ENCODE measurements around the gene ERF. TPM values are rescaled to one million over a fixed set of nuclear protein-coding genes. Genes with fewer than 3 reads are reported as not detected.

ERF gene
- total RNA-seq (ENCODE audit: low replicate concordance): 18.2 and 30.4 TPM in 2 replicates

DNA sequence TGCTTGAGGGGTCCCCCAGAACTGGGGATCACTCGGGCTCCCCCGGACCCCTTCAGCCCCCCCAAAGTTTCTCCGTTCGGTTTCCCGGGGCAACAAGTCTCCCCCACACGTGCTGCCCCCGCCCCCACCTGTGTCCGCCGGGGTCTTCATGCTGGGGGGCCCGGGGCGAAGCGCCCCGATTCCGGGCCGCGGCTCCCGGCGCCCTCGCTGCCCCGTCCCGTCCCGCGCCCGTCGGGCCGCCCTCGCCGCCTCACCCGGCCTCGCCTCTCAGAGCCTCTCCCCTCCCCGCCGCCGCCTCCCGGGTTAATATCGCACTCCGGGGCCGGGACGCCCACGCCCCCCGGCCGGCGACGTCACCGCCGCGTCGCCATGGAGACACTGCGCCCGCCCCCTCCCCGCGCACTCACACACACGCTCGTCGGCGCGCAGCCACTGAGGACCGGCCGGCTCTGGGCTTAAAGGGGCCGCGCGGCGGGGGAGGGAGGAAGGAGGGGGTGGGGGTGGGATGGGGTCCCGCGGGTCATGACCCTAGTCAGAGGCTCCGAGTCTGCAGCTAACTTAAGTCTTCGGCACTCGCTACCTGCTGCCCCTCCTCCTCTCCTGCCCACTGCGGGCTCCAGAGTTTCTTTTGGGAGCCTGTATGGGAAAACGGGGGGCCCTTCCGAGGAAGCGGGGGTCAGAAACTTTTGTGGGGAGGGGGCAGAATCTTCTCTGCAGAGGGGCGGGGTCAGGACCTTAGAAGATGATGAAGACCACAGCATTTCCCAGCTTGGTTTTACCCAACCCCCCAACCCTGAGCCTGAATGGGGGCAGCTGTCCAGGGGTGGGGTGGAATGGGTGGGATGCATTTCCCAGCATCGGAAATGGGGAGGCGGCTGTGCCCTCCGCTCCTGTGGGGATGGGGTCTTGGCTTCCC is at the start of gene ERF:
Gene ERF, minus strand, starts transcription at position 279 of the 916 bp plus-strand sequence. Its CDS starts 129 bp downstream, at position 150.
- peak; percentile 82 for DNase-seq (ENCODE audit: low read depth)
- peak within 1 kb of the TSS; percentile 96 for H3K4me3 ChIP-seq (ENCODE audit: low read depth, low read length)
- TF ChIP-seq, protein P1, sequence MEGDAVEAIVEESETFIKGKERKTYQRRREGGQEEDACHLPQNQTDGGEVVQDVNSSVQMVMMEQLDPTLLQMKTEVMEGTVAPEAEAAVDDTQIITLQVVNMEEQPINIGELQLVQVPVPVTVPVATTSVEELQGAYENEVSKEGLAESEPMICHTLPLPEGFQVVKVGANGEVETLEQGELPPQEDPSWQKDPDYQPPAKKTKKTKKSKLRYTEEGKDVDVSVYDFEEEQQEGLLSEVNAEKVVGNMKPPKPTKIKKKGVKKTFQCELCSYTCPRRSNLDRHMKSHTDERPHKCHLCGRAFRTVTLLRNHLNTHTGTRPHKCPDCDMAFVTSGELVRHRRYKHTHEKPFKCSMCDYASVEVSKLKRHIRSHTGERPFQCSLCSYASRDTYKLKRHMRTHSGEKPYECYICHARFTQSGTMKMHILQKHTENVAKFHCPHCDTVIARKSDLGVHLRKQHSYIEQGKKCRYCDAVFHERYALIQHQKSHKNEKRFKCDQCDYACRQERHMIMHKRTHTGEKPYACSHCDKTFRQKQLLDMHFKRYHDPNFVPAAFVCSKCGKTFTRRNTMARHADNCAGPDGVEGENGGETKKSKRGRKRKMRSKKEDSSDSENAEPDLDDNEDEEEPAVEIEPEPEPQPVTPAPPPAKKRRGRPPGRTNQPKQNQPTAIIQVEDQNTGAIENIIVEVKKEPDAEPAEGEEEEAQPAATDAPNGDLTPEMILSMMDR (IDR thresholded peaks at IDR 0.05; ENCODE audit: insufficient read depth, low read length): no peak

DNA sequence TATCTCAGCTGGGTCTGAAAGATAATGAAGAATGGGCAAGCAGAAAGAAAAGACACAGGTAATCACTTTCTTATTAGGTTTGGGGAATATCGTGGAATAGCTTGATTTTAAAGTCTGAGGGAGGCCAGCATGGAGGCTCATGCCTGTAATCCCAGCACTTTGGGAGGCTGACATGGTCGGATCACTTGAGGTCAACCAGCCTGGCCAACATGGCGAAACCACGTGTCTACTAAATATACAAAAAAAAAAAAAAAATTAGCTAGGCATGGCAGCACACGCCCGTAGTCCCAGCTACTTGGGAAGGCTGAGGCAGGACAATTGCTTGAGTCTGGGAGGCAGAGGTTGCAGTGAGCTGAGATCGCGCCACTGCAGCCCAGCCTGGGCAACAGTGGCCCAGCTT is 48.9 kb upstream of the ERF start:
- DNase-seq (ENCODE audit: low read depth): no peak
- H3K4me3 ChIP-seq (ENCODE audit: low read depth, low read length): no peak overlapping the region
- TF ChIP-seq, protein P1 (IDR thresholded peaks at IDR 0.05; ENCODE audit: insufficient read depth, low read length): no peak

DNA sequence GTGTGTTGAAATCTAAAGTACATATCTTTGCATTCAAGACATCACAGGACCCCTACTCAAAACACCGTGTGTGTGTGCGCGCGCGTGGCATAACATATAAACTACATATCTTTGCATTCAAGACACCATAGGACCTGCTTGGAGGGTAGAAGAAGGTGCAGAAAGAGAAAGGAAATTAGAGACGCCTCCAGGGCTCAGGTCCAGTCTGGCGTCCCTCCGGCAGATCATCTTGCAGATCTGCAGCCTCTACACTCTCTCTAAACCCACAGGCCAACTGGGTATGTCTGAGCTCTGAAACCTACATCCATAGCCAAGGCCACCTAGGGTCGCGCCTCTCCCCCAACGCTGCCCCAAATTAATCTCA is 48.2 kb upstream of the ERF start:
- H3K4me3 ChIP-seq (ENCODE audit: low read depth, low read length): peak overlapping the region; percentile 77
- no peak for DNase-seq (ENCODE audit: low read depth)
- TF ChIP-seq, protein P1 (IDR thresholded peaks at IDR 0.05; ENCODE audit: insufficient read depth, low read length): no peak

DNA sequence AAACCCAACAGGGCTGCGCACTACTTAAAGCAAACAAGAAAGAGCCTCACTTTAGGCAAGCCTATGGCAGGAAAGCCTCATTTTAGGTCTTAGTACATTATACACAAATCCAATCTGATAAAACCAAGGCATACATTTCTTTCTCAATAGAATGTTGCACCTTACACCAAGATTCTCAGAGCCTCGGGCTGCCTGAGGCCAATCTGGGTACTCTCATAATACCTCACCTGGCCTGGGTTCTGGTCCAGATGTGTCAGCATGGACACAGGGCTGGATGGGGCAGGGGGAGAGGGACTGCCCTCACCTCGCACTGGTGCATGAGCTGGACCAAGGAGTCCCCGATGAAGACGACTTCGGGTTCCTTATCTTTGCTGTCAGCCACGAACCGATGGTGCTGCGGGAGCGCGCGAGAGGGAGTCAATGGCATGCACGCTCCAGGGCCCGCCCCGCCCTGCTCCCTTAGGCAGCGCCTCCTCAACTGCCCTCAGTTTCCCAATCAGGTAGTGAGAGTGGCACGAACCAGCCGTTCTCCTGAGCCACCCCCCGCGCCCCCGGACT is 46.8 kb upstream of the ERF start, which contains the start of gene PRR19:
Gene PRR19, plus strand, starts transcription at position 487 of the 558 bp plus-strand sequence. CDS start 7,453 bp downstream, outside the sequence.
- H3K4me3 ChIP-seq (ENCODE audit: low read depth, low read length): peak within 1 kb of the TSS; percentile 77
- TF ChIP-seq, protein P1 (IDR thresholded peaks at IDR 0.05; ENCODE audit: insufficient read depth, low read length): no peak
- no peak for DNase-seq (ENCODE audit: low read depth)

DNA sequence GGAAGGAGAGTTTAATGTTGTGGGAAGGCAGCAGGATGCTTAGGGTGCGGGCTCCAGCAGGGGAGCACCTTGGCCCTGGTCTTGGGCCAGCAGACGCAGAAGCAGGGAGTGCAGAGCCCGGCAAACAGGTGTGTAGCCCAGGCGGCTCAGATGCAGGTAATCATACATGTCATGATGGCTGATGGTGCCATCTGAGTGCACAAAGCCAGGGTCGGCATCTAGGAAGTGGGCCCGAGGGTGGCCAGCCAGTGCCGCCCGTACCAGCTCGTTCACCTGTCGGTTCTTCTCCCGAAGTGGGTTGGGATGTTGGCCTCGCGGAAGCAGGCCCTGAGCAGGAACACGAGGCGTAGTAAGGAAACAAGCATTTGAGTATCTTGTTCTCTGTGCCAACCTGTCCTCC is 42.1 kb upstream of the ERF start:
- TF ChIP-seq, protein P1 (IDR thresholded peaks at IDR 0.05; ENCODE audit: insufficient read depth, low read length): no peak
- H3K4me3 ChIP-seq (ENCODE audit: low read depth, low read length): no peak overlapping the region
- DNase-seq (ENCODE audit: low read depth): no peak

DNA sequence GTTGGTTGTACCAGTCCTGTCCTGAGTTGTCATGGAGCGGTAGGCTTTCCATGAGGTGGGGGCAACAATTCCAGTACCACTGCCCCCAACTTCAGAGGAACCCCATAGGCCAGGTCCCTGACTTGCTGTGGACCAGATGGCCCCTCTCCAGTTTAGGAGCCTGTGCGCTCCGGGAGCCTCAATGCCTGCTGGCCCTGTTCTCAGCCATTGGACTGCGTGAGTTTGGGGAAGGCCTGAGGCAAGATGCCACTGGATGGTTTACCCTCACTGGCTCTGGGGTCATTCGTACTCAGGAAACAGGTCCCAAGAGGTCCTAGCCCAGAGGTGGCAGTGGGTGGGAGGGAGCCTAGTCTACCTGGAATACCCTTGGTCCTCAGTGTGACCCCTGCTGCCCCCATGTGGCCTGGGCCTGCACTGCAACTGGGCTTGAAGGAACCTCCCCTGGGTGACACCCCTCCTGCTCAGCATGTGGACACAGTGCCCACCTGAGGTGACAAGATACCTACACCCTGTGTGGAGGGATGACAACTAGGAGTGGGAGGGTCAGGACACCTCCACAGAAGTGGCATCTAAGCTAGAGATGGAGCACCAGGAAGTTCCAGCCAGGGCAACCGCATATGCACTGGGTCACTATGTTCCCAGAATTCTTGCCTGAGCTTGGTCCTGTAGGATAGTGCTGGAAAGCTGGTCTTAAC is 41.0 kb upstream of the ERF start:
- no peak overlapping the region for H3K4me3 ChIP-seq (ENCODE audit: low read depth, low read length)
- TF ChIP-seq, protein P1 (IDR thresholded peaks at IDR 0.05; ENCODE audit: insufficient read depth, low read length): peak; percentile 97
- peak; percentile 58 for DNase-seq (ENCODE audit: low read depth)
